Measurements from ENCODE around the gene EXOSC9. TPM values are rescaled to one million over a fixed set of nuclear protein-coding genes. Genes with fewer than 3 reads are reported as not detected.

Gene EXOSC9
- total and polyA plus RNA-seq, 2 experiments from 2014 or later = 71.9 to 105 TPM

DNA sequence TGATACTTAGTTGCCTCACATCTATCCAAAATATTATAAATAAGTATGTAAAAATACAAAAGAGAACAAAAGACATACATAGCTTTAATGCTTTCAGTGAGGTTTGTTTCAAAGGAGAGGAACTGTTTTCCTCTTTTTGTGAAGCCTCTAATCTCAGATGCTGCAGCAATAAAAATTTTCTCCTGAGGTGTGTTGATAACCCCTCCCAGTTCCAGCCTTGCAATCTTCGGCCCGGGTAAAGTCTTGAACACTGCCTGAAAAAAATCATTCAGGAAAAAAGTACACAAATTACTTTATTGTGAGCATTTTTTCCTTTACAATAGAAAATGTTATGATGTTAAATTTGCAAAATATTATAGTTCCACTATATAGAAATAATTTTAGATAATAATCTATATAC is 60.3 kb downstream of the EXOSC9 start:
- Histone ChIP-seq H3K4me2 (no peak overlapping the region), H3K36me3 (ENCODE audit: insufficient read depth) (no peaks in the 10 kb centered on the region; the same call in 1 of the 2 replicates), H2AFZ (no peak overlapping the region), H3K27me3 (ENCODE audit: insufficient read depth) (no peaks in the 10 kb centered on the region), H3K27ac (ENCODE audit: low read depth) (no peak overlapping the region), H4K20me1 (replicated peaks; ENCODE audit: insufficient read depth) (no peaks in the 10 kb centered on the region), H3F3A (replicated peaks; ENCODE audit: low read depth) (no peaks in the 10 kb centered on the region), H3K9me2 (ENCODE audit: insufficient read depth) (no peaks in the 10 kb centered on the region), H3K4me3 (no peak overlapping the region), H3K79me2 (replicated peaks; ENCODE audit: insufficient read depth) (no peaks in the 10 kb centered on the region), H3K4me1 (ENCODE audit: insufficient read depth) (no peaks in the 10 kb centered on the region)
- DNase-seq (ENCODE audit: low spot score) (no peak), ATAC-seq (no peak)
- no peak for TF ChIP-seq STAT1 (IDR thresholded peaks at IDR 0.05; ENCODE audit: unreplicated experiment)
- TF ChIP-seq, protein P1, sequence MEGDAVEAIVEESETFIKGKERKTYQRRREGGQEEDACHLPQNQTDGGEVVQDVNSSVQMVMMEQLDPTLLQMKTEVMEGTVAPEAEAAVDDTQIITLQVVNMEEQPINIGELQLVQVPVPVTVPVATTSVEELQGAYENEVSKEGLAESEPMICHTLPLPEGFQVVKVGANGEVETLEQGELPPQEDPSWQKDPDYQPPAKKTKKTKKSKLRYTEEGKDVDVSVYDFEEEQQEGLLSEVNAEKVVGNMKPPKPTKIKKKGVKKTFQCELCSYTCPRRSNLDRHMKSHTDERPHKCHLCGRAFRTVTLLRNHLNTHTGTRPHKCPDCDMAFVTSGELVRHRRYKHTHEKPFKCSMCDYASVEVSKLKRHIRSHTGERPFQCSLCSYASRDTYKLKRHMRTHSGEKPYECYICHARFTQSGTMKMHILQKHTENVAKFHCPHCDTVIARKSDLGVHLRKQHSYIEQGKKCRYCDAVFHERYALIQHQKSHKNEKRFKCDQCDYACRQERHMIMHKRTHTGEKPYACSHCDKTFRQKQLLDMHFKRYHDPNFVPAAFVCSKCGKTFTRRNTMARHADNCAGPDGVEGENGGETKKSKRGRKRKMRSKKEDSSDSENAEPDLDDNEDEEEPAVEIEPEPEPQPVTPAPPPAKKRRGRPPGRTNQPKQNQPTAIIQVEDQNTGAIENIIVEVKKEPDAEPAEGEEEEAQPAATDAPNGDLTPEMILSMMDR (conservative IDR thresholded peaks at IDR 0.05; ENCODE audit: low read depth in 2 of 2) = no peak
- TF ChIP-seq POLR2AphosphoS5 (IDR thresholded peaks at IDR 0.05; ENCODE audit: low read depth) = no peak
- TF ChIP-seq REST (IDR thresholded peaks at IDR 0.05; ENCODE audit: unreplicated experiment) = no peak
- peaks cover 9% of the 10 kb centered on the region for H3K36me3 Mint-ChIP-seq (ENCODE audit: low read depth)
- no peaks in the 10 kb centered on the region for H3K9me3 Mint-ChIP-seq
- H3K27me3 Mint-ChIP-seq (ENCODE audit: insufficient read depth, low read depth, poor library complexity) = no peaks in the 10 kb centered on the region
- peaks cover 3% of the 10 kb centered on the region; the same call in 1 of the 3 replicates for H3K4me1 Mint-ChIP-seq
- H3K4me3 Mint-ChIP-seq = no peak overlapping the region
- no peak overlapping the region for H3K27ac Mint-ChIP-seq

GRCh38 chr4:121863799-121864198 is 62.7 kb downstream of the EXOSC9 start:
- Mint-ChIP-seq H3K4me1 (peaks cover 6% of the 10 kb centered on the region; the same call in 2 of the 3 replicates), H3K9me3 (no peaks in the 10 kb centered on the region), H3K4me3 (no peak overlapping the region), H3K27ac (peak overlapping the region; percentile 21; the same call in 1 of the 2 replicates), H3K27me3 (ENCODE audit: insufficient read depth, low read depth, poor library complexity) (no peaks in the 10 kb centered on the region), H3K36me3 (ENCODE audit: low read depth) (peaks cover 19% of the 10 kb centered on the region)
- H3K27me3 ChIP-seq (ENCODE audit: insufficient read depth) = no peaks in the 10 kb centered on the region
- H3K79me2 ChIP-seq (replicated peaks; ENCODE audit: insufficient read depth) = no peaks in the 10 kb centered on the region; the same call in 1 of the 2 replicates
- H3F3A ChIP-seq (replicated peaks; ENCODE audit: low read depth) = no peaks in the 10 kb centered on the region
- ATAC-seq (no peak; the same call in 2 of the 3 replicates), DNase-seq (ENCODE audit: low spot score) (peak; percentile 50)
- H3K27ac ChIP-seq (ENCODE audit: low read depth) = no peak overlapping the region
- H3K4me3 ChIP-seq = no peak overlapping the region
- no peak overlapping the region for H2AFZ ChIP-seq
- no peaks in the 10 kb centered on the region for H4K20me1 ChIP-seq (replicated peaks; ENCODE audit: insufficient read depth)
- no peaks in the 10 kb centered on the region; the same call in 1 of the 2 replicates for H3K36me3 ChIP-seq (ENCODE audit: insufficient read depth)
- no peak for TF ChIP-seq ZNF114 (CRISPR knock-in tag; IDR thresholded peaks at IDR 0.05)
- no peak for TF ChIP-seq ZNF331 (CRISPR knock-in tag; IDR thresholded peaks at IDR 0.05; ENCODE audit: low read depth)
- TF ChIP-seq POLR2AphosphoS5 (IDR thresholded peaks at IDR 0.05; ENCODE audit: low read depth) = no peak
- TF ChIP-seq EZH2 (IDR thresholded peaks at IDR 0.05; ENCODE audit: low read depth, unreplicated experiment) = no peak
- no peak for TF ChIP-seq EZH2phosphoT487 (IDR thresholded peaks at IDR 0.05; ENCODE audit: unreplicated experiment)
- TF ChIP-seq CREB1 (CRISPR knock-in tag; IDR thresholded peaks at IDR 0.05; ENCODE audit: low read depth) = no peak
- TF ChIP-seq REST (IDR thresholded peaks at IDR 0.05; ENCODE audit: unreplicated experiment) = no peak
- no peak for TF ChIP-seq STAT1 (IDR thresholded peaks at IDR 0.05; ENCODE audit: unreplicated experiment)
- no peak overlapping the region for H3K4me2 ChIP-seq
- H3K4me1 ChIP-seq (ENCODE audit: insufficient read depth) = no peaks in the 10 kb centered on the region
- H3K9me2 ChIP-seq (ENCODE audit: insufficient read depth) = no peaks in the 10 kb centered on the region

Measured in GM23338 (cell line).